Heart right ventricle (tissue), 16 donors: Measurements from ENCODE around the gene SPAG5. TPM values are rescaled to one million over a fixed set of nuclear protein-coding genes. Genes with fewer than 3 reads are reported as not detected.

Source experiments
- ATAC-seq, 8 donors: fragments of 200-7000 bp; cut with Tn5 transposase; one replicate each; pipeline ENCODE4 v1.9.1; 2020; ENCODE audit warnings: mild to moderate bottlenecking in 8 of 8, moderate library complexity in 8 of 8, moderate number of reproducible peaks in 1 of 8
- DNase-seq, 2 donors: peaks; one replicate each; pipeline ENCODE4 v3.0.0-alpha.2; 2020
- H3K27ac ChIP-seq, 10 donors: fragments of 200-600 bp; sonication (generic) in 2 of 10; one replicate each; pipeline versions ENCODE4 v1.5.0 to v1.8.0; 2020 to 2022; ENCODE audit warnings: mild to moderate bottlenecking in 3 of 10
- H3K27me3 ChIP-seq, 7 donors: fragments of 200-600 bp; one replicate each; pipeline ENCODE4 v1.8.0; 2021 to 2022; ENCODE audit warnings: mild to moderate bottlenecking in 2 of 7
- H3K36me3 ChIP-seq, 9 donors: fragments of 200-600 bp; sonication (generic) in 1 of 9; one replicate each; pipeline versions ENCODE4 v1.5.0 to v1.8.0; 2020 to 2022; ENCODE audit warnings: mild to moderate bottlenecking in 2 of 9
- H3K4me1 ChIP-seq, 9 donors: fragments of 200-600 bp; sonication (generic) in 1 of 9; one replicate each; pipeline versions ENCODE4 v1.5.0 to v1.8.0; 2020 to 2022; ENCODE audit warnings: mild to moderate bottlenecking in 4 of 9
- H3K4me3 ChIP-seq, 10 donors: fragments of 200-600 bp; sonication (generic) in 2 of 10; one replicate each; pipeline versions ENCODE4 v1.5.0 to v1.8.0; 2020 to 2022; ENCODE audit warnings: mild to moderate bottlenecking in 7 of 10, moderate library complexity in 2 of 10
- H3K9me3 ChIP-seq, 11 donors: fragments of 200-600 bp in 10 of 11; sonication (generic) in 2 of 11; one replicate each; pipeline versions ENCODE4 v1.5.0 to v1.8.0; 2013 to 2022; ENCODE audit warnings: mild to moderate bottlenecking in 2 of 11, control low read depth in 1 of 11, moderate library complexity in 1 of 11
- WGBS, 2 donors: extraction: QIAGEN DNeasy Blood & Tissue Kit; methylation state at CpG; one replicate each; pipeline ENCODE4 v1.1.7; 2013; ENCODE audit warnings: inconsistent platforms in 1 of 2; 5-methylcytosine and 5-hydroxymethylcytosine counted together
- intact Hi-C, 10 donors: fragments of 100-400 bp; cut with DNase I; formaldehyde crosslinking; loops; one replicate each; pipeline versions ENCODE4 v1.11.1 to v1.14.2; 2022
- polyA plus RNA-seq, 2 donors: library from polyadenylated mRNA; stranded (reverse); fragments of 200-250 nt; gene quantifications; one replicate each; pipeline ENCODE4 v1.2.3, GENCODE V29; 2013
- total RNA-seq, 10 donors: library from RNA; stranded (reverse); fragmentation: NEBNext Ultra II Directional in 3 of 10; extraction: Animal tissue kit (Norgen Biotek cat#: 25700) in 3 of 10; gene quantifications; one replicate each; pipeline versions ENCODE4 v1.2.1 to v1.2.4, GENCODE V29; 2021 to 2023
- TF ChIP-seq, protein P1 (sequence below), 9 donors: fragments of 200-600 bp; sonication (generic) in 2 of 9; IDR thresholded peaks; one replicate each; pipeline versions ENCODE4 v1.5.0 to v1.8.0; 2021 to 2022; ENCODE audit warnings: antibody characterized with exemption in 9 of 9, mild to moderate bottlenecking in 5 of 9, moderate library complexity in 1 of 9
- donor health status: Arrhythmogenic right ventricular cardiomyopathy.
- donor health status: ischemic (EF 13 %, LVEDD 7.1; RV severe dilation, severe dysfunction).
- donor health status: healthy with polysubstance abuse.
- donor health status: DM: no; HTN: yes; CAD: no.
- donor health status: DM: no; HTN: no; CAD: no.
- donor health status: ischemic (EF 25% LVEDD 6.9; RV normal size, moderate dysfunction).
- donor health status: ischemic (EF 25% LVEDD 5.7; RV mildly dilated, moderate dysfunction).
- donor health status: healthy.
- donor health status: DM: yes; HTN: yes; CAD: no.
- donor health status: Ischemic cardiomyopathy.
- donor health status: ischemic (EF 35%, LVEDD 5.7; RV mildly dilated, moderate dysfunction).
- donor health status: nonischemic (EF 11% LVEDD 7.7; RV severe dilation, severe dysfunction).
- donor health status: DM: yes; HTN: yes; CAD: no.
- donor health status: PGD.
- donor health status: ischemic (EF 29% LVEDD 5.4; RV normal size, mild dysfunction).
- donor health status: nonischemic (EF 23%, LVEDD 6.1; RV moderate dilation, normal function).

SPAG5 gene
- total and polyA plus RNA-seq, 12 donors: 0.55 to 6.5 (median 1.2) TPM

DNA sequence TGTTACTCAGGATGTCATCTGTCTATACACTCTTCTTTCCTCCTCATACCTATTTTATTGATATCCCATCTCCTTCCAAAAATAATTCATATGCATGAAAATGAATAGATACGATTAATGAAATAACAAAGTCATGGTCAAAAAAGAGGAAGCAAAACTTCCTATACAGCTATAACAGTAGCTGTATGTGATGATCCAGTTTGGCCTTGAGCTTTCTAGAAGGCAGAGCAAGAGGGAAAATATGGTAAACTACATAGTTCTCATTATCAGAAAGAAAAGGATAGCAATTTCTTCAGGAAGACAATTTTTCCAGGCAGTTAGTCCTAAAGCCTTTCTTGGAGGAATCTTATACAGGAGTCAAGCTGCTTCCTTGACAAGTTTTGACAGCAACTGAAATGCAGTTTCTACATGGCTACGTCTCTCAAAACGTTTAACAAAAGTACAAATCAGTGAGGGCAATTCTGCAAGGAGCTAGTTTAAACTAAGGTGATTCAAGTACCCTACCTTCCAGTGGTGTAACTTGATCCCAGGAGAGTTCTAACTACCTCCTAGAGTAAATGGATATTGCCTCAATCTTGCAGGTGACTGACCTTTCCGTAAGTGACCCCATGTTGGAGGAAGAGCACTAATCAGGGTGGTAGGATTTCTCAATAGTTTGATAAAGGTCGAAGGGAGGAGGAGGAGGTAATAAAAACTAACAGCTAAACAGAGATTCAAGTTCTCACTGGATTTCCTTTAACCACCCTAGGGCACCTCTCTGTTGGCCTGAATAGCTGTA lies 1.0 kb downstream of the SPAG5 start:
- Histone ChIP-seq H3K4me1 (peaks cover 0 to 22% (median 13%) of the 10 kb centered on the region in 9 donors), H3K4me3 (peak overlapping the region in 5 of 10 donors; percentile 64 to 71 (median 69)), H3K9me3 (no peaks in the 10 kb centered on the region), H3K27me3 (no peaks in the 10 kb centered on the region), H3K36me3 (peaks cover 0 to 11% (median 0%) of the 10 kb centered on the region in 9 donors), H3K27ac (peak overlapping the region in 1 of 10 donors; percentile 96)
- ATAC-seq: no peak
- 53% methylated on average over 5 of the region's 5 CpGs for WGBS, 2 donors
- TF ChIP-seq, protein P1, sequence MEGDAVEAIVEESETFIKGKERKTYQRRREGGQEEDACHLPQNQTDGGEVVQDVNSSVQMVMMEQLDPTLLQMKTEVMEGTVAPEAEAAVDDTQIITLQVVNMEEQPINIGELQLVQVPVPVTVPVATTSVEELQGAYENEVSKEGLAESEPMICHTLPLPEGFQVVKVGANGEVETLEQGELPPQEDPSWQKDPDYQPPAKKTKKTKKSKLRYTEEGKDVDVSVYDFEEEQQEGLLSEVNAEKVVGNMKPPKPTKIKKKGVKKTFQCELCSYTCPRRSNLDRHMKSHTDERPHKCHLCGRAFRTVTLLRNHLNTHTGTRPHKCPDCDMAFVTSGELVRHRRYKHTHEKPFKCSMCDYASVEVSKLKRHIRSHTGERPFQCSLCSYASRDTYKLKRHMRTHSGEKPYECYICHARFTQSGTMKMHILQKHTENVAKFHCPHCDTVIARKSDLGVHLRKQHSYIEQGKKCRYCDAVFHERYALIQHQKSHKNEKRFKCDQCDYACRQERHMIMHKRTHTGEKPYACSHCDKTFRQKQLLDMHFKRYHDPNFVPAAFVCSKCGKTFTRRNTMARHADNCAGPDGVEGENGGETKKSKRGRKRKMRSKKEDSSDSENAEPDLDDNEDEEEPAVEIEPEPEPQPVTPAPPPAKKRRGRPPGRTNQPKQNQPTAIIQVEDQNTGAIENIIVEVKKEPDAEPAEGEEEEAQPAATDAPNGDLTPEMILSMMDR (IDR thresholded peaks at IDR 0.05): no peak
- intact Hi-C loops: loop anchor here in 1 of 10 donors (2.0 kb wide), 1 partner anchor 21 kb away; the partner anchor contains the start of gene ALDOC
- no peak for DNase-seq

- DNase-seq (no peak), ATAC-seq (no peak)
- Histone ChIP-seq H3K9me3 (no peaks in the 10 kb centered on the region), H3K36me3 (peaks cover 0 to 60% (median 0%) of the 10 kb centered on the region in 9 donors), H3K27ac (no peak overlapping the region), H3K27me3 (no peaks in the 10 kb centered on the region), H3K4me3 (no peak overlapping the region), H3K4me1 (no peaks in the 10 kb centered on the region)
- intact Hi-C loops: no loop called here
- WGBS, 2 donors: 93 to 95% methylated on average over 4 of the region's 4 CpGs
- TF ChIP-seq, protein P1 (IDR thresholded peaks at IDR 0.05): no peak
Observed at GRCh38 chr17:28592260-28592659, 6.6 kb downstream of the SPAG5 start.

GRCh38 chr17:28585851-28586250 lies 13.0 kb downstream of the SPAG5 start:
- Histone ChIP-seq H3K4me1 (no peaks in the 10 kb centered on the region), H3K36me3 (peaks cover 0 to 80% (median 0%) of the 10 kb centered on the region in 9 donors), H3K9me3 (no peaks in the 10 kb centered on the region), H3K4me3 (no peak overlapping the region), H3K27me3 (no peaks in the 10 kb centered on the region), H3K27ac (no peak overlapping the region)
- DNase-seq: no peak
- TF ChIP-seq, protein P1 (IDR thresholded peaks at IDR 0.05): no peak
- intact Hi-C loops: no loop called here
- 66 to 80% methylated on average over 3 of the region's 3 CpGs for WGBS, 2 donors
- ATAC-seq: no peak

DNA sequence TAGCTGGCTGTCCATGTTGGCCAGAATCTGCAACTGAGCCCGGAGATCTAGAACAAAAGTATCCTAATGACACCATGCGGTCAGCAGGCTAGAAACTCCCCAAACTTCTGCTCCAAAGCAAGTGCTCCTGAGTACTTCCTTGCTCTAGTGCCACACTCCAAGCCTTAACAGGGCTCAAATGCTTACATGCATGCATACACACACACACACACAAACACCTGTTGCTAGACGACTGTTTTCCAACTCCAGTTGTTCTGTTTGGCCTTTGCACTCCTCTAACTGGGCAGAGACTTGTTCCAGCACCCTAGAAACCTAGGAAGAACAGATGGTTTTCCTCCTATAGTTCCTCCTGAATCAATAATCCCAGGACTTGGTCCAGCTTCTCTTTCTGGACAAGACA lies 14.4 kb downstream of the SPAG5 start:
- ATAC-seq (no peak), DNase-seq (no peak)
- 95% methylated on average over 3 of the region's 3 CpGs for WGBS, 2 donors
- Histone ChIP-seq H3K27me3 (no peaks in the 10 kb centered on the region), H3K27ac (no peak overlapping the region), H3K4me3 (no peak overlapping the region), H3K4me1 (no peaks in the 10 kb centered on the region), H3K36me3 (peaks cover 0 to 81% (median 0%) of the 10 kb centered on the region in 9 donors), H3K9me3 (no peaks in the 10 kb centered on the region)
- TF ChIP-seq, protein P1 (IDR thresholded peaks at IDR 0.05): no peak
- intact Hi-C loops: no loop called here
